GM21786 (cell line): Measurements from ENCODE around the gene RASSF10.
"Not testable (repeated sequence)": the region's sequence is repeated elsewhere in the genome, so short reads cannot be mapped to it uniquely, and the experiment has no call there.

Experiments
- ATAC-seq: cut with Tn5 transposase; IDR thresholded peaks from one replicate; pipeline ENCODE4 v1.9.1; 2021; ENCODE audit not compliant: unreplicated experiment

Gene RASSF10

GRCh38 chr11:13019313-13019712, 10.2 kb downstream of the RASSF10 start:
- no peak for ATAC-seq

- ATAC-seq, result no peak
Observed at GRCh38 chr11:13023423-13023822, 14.3 kb downstream of the RASSF10 start.

GRCh38 chr11:13026722-13027121, 17.6 kb downstream of the RASSF10 start:
- ATAC-seq, result no peak

GRCh38 chr11:13028322-13028721, 19.2 kb downstream of the RASSF10 start:
- no peak for ATAC-seq

- no peak for ATAC-seq
Observed at GRCh38 chr11:13029872-13030271, 20.8 kb downstream of the RASSF10 start.

GRCh38 chr11:13030857-13031256, 21.7 kb downstream of the RASSF10 start:
- no peak for ATAC-seq

- no peak for ATAC-seq
Observed at GRCh38 chr11:13031349-13031748, 22.2 kb downstream of the RASSF10 start.

GRCh38 chr11:13033760-13034533, 24.8 kb downstream of the RASSF10 start:
- no peak for ATAC-seq

- no peak for ATAC-seq
Observed at GRCh38 chr11:13035711-13036110, 26.6 kb downstream of the RASSF10 start.

- ATAC-seq, result no peak
Observed at GRCh38 chr11:13036235-13036634, 27.1 kb downstream of the RASSF10 start.

- ATAC-seq, result no peak
Observed at GRCh38 chr11:13038366-13038765, 29.2 kb downstream of the RASSF10 start.

GRCh38 chr11:13039126-13039525, 30.0 kb downstream of the RASSF10 start:
- no peak for ATAC-seq

- ATAC-seq, result no peak
Observed at GRCh38 chr11:13040969-13041561, 31.9 kb downstream of the RASSF10 start.

GRCh38 chr11:13042873-13043342, 33.8 kb downstream of the RASSF10 start:
- no peak for ATAC-seq

GRCh38 chr11:13043912-13044628, 35.0 kb downstream of the RASSF10 start:
- ATAC-seq, result no peak

GRCh38 chr11:13045089-13045488, 36.0 kb downstream of the RASSF10 start:
- not testable (repeated sequence) for ATAC-seq

- ATAC-seq, result no peak
Observed at GRCh38 chr11:13045734-13046133, 36.6 kb downstream of the RASSF10 start.

GRCh38 chr11:13046637-13047570, 37.8 kb downstream of the RASSF10 start:
- no peak for ATAC-seq

- no peak for ATAC-seq
Observed at GRCh38 chr11:13047884-13048283, 38.8 kb downstream of the RASSF10 start.

- no peak for ATAC-seq
Observed at GRCh38 chr11:13051257-13051656, 42.1 kb downstream of the RASSF10 start.

GRCh38 chr11:13052130-13052571, 43.0 kb downstream of the RASSF10 start:
- no peak for ATAC-seq
